ENCODE measurements around the gene NDRG3.

DNA sequence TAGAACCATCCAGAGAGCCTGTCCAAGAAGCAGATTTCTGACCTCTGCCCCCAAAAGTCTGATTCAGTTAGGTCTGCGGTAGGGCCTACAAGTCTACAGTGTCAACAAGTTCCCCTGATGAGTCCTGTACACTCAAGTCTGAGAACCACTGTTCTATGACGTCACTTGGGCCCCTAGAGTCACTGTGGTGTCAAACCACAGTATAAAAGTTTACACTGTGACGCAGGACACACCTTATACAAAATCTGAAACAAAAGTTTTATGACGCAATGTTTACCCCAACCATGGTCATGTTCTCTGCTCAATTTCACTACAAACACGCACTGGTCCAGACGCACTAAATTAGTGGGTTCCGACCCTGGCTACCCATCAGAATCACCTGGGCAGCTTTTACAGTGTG, 117.8 kb downstream of the NDRG3 start:
- TF ChIP-seq, protein P1, sequence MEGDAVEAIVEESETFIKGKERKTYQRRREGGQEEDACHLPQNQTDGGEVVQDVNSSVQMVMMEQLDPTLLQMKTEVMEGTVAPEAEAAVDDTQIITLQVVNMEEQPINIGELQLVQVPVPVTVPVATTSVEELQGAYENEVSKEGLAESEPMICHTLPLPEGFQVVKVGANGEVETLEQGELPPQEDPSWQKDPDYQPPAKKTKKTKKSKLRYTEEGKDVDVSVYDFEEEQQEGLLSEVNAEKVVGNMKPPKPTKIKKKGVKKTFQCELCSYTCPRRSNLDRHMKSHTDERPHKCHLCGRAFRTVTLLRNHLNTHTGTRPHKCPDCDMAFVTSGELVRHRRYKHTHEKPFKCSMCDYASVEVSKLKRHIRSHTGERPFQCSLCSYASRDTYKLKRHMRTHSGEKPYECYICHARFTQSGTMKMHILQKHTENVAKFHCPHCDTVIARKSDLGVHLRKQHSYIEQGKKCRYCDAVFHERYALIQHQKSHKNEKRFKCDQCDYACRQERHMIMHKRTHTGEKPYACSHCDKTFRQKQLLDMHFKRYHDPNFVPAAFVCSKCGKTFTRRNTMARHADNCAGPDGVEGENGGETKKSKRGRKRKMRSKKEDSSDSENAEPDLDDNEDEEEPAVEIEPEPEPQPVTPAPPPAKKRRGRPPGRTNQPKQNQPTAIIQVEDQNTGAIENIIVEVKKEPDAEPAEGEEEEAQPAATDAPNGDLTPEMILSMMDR (IDR thresholded peaks at IDR 0.05; ENCODE audit: insufficient read depth, low read length): no peak
- TF ChIP-seq, protein P2, sequence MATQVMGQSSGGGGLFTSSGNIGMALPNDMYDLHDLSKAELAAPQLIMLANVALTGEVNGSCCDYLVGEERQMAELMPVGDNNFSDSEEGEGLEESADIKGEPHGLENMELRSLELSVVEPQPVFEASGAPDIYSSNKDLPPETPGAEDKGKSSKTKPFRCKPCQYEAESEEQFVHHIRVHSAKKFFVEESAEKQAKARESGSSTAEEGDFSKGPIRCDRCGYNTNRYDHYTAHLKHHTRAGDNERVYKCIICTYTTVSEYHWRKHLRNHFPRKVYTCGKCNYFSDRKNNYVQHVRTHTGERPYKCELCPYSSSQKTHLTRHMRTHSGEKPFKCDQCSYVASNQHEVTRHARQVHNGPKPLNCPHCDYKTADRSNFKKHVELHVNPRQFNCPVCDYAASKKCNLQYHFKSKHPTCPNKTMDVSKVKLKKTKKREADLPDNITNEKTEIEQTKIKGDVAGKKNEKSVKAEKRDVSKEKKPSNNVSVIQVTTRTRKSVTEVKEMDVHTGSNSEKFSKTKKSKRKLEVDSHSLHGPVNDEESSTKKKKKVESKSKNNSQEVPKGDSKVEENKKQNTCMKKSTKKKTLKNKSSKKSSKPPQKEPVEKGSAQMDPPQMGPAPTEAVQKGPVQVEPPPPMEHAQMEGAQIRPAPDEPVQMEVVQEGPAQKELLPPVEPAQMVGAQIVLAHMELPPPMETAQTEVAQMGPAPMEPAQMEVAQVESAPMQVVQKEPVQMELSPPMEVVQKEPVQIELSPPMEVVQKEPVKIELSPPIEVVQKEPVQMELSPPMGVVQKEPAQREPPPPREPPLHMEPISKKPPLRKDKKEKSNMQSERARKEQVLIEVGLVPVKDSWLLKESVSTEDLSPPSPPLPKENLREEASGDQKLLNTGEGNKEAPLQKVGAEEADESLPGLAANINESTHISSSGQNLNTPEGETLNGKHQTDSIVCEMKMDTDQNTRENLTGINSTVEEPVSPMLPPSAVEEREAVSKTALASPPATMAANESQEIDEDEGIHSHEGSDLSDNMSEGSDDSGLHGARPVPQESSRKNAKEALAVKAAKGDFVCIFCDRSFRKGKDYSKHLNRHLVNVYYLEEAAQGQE (IDR thresholded peaks at IDR 0.05; ENCODE audit: insufficient replicate concordance, low read depth): no peak
- TF ChIP-seq POLR2AphosphoS5 (IDR thresholded peaks at IDR 0.05; ENCODE audit: low read depth): no peak
- no peak for TF ChIP-seq GABPA (IDR thresholded peaks at IDR 0.05; ENCODE audit: low read depth)
- TF ChIP-seq SPI1 (IDR thresholded peaks at IDR 0.05; ENCODE audit: borderline replicate concordance, low read depth): no peak
